ENCODE results near the gene IFT43.

Gene IFT43

DNA sequence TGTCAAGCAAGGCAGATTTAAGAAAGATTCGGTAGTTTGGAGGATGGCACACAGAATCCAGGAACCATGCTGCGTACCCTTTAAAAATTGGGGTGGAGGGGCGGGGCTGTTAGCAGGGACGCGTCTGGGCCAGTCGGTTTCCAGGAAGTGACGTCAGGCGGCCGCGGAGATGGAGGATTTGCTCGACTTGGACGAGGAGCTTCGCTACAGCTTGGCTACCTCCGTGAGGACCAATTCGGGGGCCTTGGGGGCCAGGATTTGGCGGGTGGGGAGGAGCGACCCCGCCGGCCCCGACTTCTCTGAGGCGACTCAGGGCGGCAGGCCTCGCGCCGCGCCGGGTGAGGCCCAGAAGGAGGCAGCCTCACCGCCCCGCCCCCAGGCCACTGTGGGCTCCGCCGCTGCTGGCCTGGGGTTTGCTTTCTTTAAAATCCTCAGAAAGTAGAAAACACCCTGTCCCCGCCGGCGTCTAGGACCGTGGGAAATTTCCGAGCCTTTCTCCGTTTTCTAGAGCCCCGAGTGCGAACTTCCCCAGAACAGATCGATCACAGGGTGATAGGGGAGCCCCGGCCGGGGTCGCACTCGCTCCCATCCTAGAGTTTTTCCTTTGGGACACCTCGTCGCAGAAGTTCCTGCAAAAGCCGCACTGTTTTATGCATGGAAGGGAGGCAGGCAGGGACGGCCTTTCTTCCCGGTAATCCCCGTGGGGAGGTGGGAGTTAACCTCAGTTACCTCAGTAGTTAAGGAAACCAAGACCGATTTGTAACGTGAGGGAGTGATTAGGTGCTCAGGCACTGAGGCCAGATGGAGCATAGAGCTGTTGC, at the start of gene IFT43:
Gene IFT43 (plus strand): TSS at position 146 of the 821 bp plus-strand sequence. CDS start 24 bp downstream, at position 170.
- peak; percentile 88 for DNase-seq

DNA sequence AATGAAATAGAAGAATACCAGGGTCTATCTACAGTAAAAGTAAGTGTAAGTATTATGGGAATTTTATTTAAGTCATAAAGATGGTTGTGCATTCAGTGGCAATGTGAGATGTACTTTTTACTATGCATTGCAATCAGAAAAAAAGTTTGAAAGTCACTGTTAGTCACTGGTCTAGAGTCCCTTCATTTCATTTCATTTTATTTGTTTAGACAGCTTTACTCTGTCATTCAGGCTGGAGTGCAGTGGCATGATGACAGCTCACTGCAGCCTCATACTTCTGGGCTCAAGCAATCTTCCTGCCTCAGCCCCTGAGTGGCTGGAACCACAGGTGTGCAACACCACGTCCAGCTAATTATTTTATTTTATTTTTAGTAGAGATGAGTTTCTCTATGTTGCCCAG, 46.4 kb upstream of the IFT43 start:
- no peak for DNase-seq

DNA sequence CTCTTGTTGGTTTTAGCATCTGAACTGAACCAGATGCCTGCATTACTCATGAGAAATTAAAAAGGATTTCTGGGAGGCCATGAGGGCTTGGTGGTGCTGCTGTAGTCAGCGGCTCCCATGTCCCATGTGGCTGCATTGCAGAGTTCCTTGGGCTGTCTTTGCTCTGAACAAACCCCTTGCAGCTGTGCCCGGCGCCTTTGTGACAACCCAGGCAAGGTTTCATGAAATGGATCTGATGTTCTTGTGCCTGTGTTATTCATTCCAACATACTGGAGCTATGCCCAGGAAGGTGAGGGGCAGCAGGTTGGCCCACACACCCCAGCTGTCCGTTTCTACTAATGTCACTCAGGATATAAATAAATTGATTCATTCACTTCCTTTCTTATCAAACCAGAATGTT, 44.5 kb upstream of the IFT43 start:
- no peak for DNase-seq

DNA sequence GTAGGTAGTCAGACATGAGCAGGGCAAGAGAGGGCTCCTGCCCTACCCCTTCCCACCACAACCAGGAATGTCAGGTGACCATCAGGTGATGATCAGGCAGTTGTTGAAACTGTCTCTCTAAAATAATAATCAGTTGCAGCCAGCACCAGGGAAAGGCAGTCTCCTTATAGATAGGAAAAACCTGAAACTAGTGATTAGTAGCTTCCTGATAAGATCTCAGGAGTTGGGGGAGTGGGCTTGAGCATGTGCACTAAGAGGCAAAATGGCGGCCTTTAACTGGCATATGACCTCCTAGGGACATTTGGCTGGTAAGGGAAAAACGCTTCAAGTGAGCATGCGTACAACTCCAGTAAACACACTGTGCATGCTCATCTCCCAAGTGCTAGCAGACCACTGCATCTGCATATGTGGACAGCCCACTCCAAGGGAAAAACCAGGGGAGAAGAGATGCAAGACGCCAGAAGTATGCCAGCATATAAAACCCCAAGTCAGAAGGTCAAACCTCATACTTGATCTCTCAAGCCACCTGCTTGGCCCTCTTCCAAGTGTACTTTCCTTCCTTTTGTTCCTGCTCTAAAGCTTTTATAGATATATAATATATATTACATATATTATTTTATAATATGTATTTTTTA, 40.8 kb upstream of the IFT43 start:
- DNase-seq = no peak

DNA sequence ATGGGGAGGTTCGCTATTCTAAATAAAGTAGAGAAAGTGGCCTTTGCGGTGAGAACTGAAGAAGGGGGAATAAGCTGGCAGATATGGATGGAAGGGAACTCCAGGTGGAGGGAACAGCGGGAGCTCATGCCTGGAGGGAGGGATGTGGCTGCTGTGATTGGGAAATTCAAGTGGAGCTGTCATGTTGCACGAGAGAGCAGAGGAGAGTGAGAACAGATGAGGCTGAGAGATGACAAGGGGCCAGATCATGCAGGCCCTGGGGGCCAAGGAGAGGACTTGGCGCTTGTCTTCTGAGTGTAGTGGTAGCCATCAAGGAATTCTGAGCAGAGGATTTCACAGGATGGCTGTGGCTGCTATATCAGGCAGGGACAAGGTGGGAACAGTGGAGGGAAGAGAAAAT, 38.8 kb upstream of the IFT43 start:
- DNase-seq = no peak

DNA sequence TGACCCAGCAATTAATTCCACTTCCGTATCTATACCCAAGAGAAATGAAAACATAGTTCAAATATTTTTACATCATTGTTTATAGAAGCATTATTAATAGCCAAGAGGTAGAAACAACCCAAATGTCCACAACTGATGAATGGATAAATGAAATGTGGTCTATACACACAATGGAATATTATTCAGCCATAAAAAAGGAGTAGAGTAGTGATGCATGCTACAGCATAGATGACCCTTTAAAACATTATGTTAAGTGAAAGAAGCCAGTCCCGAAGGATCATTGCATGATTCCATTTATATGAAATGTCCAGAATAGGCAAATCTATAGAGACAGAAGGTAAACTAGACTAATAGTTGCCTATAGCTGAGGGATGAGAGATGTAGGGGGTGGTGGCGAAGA, 33.1 kb upstream of the IFT43 start:
- DNase-seq = no peak

DNA sequence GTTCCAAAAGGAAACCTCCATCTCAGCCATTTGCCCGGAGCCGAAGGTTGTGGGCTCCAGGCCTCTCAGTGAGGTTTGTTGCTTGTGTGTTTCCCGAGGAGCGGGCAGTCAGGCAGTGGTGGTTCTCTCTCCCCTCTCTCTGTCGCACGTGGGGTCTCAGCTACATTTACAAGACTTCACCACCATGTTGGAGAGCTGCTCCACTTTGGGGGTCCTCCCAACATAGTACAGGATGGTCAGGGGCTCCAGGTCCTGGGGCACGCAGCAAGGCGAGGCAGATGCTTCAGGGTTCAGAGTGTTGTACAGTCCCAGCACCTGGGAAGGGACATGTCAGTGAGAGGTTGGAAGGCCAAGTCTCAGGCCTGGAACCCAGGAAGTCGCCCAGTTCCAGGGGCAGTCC, 26.5 kb upstream of the IFT43 start:
- DNase-seq = no peak

DNA sequence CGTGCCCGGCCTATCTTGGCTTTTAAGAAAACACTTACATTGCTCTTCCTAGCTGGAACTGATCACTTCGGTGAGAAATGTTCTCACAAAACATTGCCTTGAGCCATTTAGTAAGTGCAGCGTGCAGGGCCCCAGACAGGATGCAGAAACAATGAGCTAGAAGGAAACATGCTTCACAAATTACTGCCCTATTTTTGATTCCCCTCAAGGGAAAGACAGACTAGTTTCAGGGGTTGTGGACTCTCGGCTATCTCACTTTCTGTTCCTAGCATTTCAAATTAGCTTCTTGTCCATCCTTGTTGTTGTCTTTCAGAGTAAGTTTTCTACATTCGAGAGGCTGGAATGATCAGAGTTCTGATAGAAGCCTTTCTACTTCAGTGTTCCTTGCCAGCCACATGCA, 25.3 kb upstream of the IFT43 start:
- no peak for DNase-seq

DNA sequence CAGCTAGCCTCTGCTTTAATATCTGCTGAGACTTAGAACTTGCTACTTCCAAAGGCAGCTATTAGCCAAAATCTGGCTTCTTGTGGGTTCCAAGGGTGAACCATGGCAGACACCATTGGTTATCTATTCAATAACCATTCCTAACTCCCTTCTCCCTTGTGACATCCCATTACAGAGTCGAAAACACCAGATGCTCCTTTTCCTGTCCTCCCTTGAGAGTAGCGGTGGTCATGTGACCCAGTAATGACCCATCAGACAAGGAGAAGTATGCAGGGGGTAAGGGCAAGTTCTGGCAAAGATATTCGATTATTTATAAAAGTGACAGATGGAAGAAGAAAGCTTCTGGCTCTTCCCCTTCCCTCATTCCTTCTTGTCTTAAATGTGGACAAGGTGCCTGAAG, 23.9 kb upstream of the IFT43 start:
- no peak for DNase-seq

DNA sequence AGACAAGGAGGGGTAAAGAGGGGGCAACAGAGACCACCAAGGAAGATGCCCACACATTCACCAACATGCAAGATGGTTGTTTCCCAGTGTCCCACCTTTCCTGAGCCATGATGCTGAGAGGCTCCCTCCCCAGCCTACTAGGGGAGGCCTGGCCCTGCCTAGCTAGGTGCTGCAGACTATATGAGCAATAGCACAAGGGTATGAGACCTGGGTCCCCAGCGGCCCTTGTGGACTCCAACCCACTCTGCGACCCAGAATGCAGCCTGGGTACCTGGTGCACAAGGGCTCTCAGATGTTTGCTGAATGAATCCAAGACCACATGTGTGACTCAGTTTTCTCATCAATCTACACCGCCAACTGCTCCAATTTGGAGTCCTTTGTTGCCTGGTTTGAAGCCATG, 17.7 kb upstream of the IFT43 start:
- DNase-seq = no peak

DNA sequence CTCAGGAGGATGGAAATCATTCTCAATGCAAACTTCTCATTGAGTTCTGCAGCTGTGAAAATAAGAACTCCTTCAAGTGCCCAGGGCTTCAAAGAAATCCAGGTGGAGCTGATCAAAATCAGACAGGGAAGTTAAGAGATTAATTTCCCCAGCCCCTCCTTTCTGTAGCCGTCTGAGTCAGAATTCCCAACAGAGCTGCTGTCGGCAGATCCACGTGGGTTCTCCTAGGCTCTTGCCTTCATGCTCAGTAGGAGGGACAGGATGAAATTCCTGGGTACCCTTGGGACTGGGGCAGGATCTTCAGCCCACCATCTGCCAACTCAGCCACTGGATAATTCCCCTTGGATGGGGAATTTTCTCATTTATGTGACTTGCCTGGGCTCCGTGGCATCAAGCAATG, 17.1 kb upstream of the IFT43 start:
- DNase-seq = no peak

DNA sequence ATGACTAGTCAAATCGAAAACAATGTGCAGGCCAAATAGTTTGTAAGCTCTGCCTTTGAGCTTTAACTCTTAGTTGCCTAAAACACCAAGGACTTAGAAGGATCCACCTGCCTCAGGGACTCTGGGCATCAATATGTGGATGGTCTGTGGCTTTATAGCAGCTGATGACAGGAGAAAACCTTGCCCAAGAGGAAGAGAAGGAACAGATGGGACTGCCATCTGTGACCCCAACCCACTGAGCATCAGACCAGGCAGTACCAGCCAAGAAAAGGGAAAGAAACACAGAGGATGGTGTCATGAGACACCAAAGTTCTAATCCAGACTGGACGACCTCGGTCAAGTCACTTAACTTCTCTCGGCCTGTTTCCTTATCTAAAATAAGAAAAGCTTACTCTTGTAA, 16.4 kb upstream of the IFT43 start:
- DNase-seq = no peak

DNA sequence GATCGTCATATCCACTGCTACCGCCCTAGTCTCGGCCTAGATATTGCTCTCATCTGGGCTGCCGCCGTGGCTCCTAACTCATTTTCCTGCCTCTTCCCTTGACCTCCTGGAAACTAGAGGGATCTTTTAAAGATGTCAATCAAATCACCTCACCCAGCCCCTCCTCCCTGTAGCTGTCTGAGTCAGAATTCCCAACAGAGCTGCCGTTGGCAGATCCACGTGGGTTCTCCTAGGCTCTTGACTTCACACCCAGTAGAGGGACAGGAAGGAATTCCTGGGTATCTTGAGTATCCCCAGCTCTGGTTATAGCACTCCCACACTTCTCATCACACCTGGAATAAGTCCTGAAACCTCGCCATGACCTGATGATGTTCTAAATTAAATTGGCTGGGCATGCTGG, 15.7 kb upstream of the IFT43 start:
- DNase-seq = no peak

DNA sequence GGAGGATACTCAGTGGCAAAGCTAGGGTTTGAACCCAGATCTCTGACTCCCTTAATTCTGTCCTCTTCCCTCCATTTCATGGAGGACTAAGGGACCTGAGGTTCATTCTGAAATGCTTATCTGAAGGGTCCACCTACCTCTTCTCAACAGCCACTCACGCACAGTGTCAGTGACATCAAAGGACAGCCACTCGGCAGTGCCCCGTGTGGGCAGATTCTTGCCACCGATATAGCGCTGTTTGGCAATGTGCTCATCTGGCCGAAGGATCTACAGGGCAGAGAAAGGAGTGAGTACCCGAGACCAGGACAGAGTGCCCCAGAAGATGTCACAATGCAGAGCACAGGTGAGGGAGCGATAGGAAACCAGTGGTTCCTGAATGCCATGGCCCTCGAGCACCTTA, 14.6 kb upstream of the IFT43 start:
- no peak for DNase-seq

DNA sequence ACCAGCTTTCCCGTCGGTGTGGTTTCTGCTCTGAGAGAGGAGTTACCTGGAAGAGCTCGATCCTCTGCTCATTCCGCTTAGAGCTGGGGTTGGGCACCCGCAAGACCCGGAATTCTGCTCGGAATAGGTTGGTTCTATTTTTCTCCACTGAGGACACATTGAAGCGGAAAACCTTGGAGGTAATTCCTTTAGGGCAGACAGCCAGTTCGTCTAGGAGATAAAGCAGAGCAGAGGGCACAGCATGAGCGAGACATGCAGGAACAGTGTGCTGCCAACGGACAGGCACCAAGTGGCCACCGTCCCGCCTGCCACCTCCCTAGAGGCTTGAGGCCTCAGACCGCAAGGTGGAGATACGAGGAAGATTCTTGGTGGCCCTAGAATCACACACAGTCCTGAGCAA, 14.1 kb upstream of the IFT43 start:
- no peak for DNase-seq

DNA sequence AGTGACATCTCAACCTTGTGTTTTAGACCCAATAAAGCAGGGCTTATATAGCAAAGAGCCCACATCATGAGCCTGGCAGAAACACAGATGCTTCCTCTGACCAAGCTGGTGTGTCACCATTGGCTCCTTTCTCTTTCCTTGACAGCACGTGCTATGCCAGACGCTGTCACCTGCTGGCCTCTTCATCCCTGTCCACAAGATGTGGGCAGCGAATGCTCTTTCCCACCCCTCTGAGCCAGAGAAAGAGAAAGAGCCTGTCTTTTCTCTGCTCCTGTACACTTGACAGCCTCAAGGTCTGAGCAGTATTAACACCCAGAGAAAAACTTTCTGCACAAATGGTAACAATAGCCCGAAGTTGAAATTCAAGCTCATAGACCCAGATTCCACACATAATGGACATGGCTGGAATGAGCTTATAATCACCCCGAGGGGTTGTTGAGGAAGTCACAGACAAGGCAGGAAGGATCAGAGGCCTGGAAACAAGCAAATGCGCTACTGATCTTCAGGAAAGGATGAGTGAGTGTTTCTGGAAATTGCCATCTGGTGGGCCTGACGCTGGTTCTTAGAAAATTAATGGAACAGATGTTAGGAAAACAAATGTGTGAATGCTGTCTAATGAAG, 12.7 kb upstream of the IFT43 start:
- DNase-seq = no peak

DNA sequence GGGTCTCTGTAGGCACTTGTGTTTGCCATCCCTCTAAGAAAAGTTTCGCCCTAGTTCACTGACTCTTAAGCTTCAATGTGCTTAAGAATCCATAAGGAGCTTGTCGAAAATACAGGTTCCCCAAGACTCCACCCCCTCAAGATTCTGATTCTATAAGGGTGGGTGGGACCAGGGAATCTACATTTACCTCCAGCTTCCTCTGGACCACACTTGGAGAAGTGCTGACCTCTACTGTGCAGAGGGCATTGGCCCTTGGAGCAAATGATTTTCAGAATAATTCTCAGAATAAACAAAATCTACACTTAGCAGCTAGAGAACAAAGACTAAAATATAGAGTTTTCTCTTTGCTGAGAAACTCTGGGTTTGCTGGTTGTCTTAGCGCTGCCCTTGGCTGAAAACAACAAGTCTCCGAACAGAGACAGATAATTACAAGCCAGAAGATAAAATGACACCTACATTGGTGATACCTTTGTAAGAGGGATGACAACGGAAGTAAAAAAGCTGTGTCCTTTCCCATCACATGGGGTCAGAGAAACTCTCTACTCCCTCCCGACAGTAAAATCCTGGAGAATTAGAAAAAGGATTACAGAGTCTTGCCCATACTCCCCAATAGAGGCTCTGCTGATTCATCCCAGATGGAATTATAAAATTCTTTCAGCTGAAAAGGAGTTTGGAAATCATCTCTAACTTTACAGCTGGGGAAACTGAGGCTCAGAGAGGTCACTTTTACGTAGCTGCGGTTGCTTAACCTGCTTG, 8.6 kb upstream of the IFT43 start:
- DNase-seq = no peak

DNA sequence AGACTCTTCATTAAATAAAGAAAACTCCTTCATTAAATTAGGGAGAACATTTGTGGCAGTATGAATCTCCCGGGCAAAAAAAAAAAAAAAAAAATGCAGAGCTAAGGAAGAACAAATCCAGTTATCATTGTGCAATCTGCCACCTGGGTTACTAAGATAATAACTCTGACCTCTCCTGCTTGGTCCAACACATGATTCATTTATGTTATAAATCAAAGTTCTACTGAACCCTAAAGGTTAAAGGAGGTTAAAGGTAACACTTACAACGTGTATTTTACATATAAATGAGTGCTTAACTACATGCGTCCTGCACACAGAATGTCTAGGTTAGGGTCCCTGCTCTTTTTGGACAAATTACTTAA, 8.0 kb upstream of the IFT43 start:
- no peak for DNase-seq

DNA sequence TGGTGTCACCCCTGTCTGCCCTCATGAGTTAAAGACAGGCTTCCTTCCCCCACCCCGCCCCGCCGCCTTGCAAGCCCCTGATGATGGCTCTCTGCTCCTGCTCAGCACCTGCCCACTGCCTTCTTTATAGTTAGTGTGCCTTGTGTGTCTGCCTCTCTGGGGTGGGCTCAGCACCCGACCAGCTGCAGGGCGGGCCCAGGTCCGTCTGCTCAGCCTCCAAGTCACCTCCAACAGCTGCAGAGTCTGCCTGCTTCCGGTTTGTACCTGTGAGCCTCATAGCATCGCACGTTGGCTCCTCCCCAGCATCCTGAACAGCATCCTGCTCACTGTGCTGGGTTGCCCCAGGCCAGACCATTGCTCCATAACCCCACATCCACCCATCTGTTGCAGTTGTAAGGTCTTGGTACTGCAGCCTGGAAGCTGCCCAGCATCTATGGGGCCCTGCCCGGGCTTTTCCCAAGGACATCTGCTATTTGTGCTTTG, 7.3 kb upstream of the IFT43 start:
- no peak for DNase-seq

DNA sequence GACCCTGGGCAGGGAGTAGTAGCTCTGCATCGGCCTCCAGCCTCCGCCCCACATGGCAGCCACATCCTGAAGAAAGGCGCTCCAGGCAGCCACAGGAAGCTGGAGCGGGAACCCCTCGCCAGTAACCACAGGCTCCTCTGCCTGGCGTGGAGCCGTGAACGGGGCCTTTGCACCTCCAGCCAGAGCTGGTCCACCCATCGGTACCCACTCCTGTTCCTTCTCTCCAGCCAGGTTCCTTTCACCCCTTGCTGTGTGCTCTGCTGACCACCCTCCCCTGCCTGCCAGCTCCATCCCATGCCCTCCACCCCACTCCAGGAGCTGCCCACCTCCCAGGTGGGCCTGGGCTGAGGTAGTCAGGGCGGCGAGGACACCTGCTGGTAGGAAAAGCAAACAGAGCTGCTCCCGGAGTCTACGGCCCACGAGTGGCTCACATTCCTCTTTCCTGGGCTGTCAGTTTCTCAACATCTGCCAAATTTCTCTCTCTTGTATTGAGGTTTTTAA, 6.4 kb upstream of the IFT43 start:
- DNase-seq = peak; percentile 16

DNA sequence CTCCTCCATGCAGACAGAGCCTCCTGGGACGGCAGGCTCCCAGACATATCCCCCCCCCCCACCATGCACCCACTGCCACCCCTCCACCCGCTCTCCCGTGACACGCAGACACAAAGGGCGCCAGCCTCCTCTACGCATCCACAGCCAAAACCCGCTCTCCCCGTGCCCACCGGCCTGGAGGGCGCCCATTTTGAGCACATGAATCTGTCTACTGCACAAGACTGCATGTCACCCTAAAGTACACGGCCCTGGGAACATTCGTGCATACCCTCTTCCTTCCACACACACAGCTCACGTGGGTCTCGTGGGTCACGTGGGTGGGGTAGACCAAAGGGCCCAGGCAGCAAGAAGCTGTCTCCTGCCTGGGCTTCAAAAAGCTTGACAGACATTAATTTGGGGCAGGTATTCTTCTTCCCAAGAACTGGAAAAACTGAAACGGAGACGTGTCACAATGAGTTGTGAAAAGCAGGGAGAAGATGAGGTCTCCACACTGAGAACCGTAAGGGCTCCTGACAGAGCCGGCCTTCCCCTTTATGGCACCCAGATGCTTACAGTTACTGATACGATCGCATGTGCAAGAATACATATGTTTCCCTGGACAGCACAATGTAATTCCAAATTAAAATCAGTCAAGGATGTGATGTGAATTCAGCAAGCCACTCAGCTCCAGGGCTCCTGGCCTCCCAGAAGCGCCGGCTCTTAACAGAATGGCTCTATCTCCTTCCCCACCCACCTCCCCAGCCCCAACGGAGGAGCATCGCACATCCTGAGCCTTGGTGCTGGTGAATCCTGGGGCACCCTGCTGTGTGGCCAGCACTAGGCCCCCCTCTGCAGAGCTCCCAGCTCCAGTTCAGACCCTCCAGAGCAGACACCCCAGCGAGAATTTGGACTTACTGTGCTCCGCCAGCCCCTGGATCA, 5.7 kb upstream of the IFT43 start:
- no peak for DNase-seq

DNA sequence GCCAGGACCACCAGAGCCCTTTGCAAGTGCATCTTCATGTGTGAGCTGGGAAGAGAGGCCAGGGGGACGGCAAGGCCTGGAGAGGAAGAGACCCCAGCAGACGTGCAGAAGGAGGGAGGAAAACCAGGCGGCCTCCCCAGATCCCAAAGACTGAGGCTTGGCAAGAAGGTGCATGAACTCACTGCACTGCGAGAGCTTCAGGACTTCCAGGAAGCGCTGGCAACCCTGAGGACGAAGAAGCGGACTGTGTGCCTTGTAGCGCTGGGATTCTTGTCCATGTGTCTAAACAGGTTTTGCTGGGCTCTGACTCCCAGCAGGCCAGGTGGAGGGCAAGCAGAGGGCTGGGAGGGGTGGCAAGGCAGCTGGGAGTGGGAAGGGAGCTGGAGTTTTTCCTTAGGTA, 4.7 kb upstream of the IFT43 start:
- DNase-seq = no peak

All from stimulated activated CD4-positive, alpha-beta T cell treated with anti-CD3 and anti-CD28 coated beads, Interleukin-12 subunit alpha, Interleukin-12 subunit beta, amount 100 ng/mL, for 4 hours (primary cell).